GM12864 (cell line): ENCODE results near the gene CACNA1C.

ENCODE experiments used
- DNase-seq: peaks from one replicate; pipeline ENCODE4 v3.0.0-alpha.2; 2011; ENCODE audit warnings: low read depth
- H3K4me3 ChIP-seq: 2 replicates; pipeline ENCODE4 v1.5.1; 2011; ENCODE audit warnings: mild to moderate bottlenecking, low read depth, low read length, control low read depth
- TF ChIP-seq, protein P1 (sequence below): IDR thresholded peaks from 2 replicates; pipeline ENCODE4 v1.5.1; 2011; ENCODE audit warnings: low read depth, mild to moderate bottlenecking, moderate library complexity, low read length, control low read depth, inconsistent platforms; ENCODE audit errors: missing control alignments

CACNA1C gene

GRCh38 chr12:2138871-2139308, 86.1 kb downstream of the CACNA1C start:
- TF ChIP-seq, protein P1, sequence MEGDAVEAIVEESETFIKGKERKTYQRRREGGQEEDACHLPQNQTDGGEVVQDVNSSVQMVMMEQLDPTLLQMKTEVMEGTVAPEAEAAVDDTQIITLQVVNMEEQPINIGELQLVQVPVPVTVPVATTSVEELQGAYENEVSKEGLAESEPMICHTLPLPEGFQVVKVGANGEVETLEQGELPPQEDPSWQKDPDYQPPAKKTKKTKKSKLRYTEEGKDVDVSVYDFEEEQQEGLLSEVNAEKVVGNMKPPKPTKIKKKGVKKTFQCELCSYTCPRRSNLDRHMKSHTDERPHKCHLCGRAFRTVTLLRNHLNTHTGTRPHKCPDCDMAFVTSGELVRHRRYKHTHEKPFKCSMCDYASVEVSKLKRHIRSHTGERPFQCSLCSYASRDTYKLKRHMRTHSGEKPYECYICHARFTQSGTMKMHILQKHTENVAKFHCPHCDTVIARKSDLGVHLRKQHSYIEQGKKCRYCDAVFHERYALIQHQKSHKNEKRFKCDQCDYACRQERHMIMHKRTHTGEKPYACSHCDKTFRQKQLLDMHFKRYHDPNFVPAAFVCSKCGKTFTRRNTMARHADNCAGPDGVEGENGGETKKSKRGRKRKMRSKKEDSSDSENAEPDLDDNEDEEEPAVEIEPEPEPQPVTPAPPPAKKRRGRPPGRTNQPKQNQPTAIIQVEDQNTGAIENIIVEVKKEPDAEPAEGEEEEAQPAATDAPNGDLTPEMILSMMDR: no peak
- no peak for DNase-seq
- H3K4me3 ChIP-seq: no peak overlapping the region

DNA sequence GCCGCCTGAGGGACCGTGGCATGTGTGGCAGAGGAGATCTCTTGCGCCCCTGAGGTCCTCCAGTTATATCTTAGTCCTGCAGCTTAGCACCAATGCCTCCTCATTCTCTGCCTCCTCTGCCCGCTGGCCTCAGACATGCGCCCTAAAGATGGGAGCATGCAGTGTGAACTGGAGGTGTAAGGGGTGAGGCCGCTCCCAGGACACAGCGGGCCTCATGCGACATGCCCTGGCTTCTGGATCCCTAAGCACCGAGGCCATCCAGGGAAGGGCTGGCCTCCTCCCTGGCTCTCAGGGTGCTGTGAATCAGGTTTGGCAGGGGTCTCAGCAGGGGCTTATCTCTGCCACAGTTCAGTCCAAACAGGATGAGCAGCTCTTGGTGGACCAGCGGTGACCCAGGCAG, 86.9 kb downstream of the CACNA1C start:
- H3K4me3 ChIP-seq: no peak overlapping the region
- TF ChIP-seq, protein P1: no peak
- DNase-seq: no peak

GRCh38 chr12:2140858-2141519, 88.2 kb downstream of the CACNA1C start:
- no peak overlapping the region for H3K4me3 ChIP-seq

DNA sequence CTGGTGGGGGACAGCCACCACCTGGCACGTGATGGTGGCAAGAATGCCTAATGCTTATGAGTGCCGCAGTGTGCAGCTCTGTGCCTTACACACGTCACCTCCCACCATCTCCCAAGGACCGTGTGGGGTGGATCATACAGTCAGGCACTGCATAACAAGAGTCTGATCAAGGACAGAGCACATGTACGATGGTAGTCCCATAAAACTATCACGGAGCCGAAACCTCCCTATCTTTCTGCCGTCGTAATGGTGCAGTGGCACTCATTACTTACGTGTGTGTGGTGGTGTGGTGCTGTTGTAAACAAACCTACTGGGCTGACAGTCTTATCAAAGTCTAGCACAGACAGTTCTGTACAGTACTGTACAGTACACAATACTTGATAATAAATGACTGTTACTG, 89.3 kb downstream of the CACNA1C start:
- no peak for DNase-seq
- TF ChIP-seq, protein P1: no peak
- no peak overlapping the region for H3K4me3 ChIP-seq

More at GRCh38 chr12:2140858-2141519, 88.2 kb downstream of the CACNA1C start:
- no peak for DNase-seq
- TF ChIP-seq, protein P1: no peak

DNA sequence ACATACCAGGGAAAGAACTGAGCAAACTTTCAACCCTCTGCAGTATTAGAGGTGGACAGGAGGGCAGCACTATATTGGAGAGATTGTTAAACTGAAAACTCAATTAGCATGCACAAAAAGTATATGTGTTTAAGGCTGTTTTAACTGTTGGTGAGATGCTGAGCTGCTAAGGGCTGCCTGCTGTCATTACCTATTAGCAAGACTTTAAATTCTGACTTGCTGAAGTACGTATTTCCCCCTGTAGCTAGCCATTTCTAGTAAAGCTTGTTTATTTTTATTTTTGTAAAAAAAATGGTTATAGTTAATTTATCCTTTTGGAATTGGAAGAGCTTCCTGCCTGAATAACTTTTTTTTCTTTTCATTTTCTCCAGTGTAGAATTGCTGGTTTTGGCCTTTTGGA, 92.2 kb downstream of the CACNA1C start:
- DNase-seq: no peak

GRCh38 chr12:2145433-2145998, 92.7 kb downstream of the CACNA1C start:
- no peak overlapping the region for H3K4me3 ChIP-seq
- DNase-seq: no peak
- TF ChIP-seq, protein P1: no peak

More for the DNA sequence above, 92.2 kb downstream of the CACNA1C start:
- TF ChIP-seq, protein P1: no peak
- no peak overlapping the region for H3K4me3 ChIP-seq

DNA sequence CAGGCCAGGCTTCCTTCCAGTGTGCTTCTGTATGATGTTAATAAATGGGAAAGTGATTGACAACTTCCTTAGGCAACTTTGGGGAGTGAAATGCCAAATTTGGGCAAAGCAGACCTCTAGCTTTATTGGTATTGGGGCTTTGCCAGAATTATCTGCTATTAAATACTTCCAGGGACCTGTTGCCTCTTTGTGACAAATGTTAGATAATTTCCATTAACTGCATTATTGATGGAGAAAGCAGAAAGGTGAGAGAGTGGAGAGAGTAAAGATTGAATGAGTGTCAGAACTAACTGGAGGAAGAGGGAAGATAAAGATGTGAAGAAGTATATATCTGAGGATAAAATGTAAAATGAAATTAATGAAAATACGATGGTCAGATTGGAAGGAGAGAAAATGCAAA, 94.5 kb downstream of the CACNA1C start:
- DNase-seq: no peak
- H3K4me3 ChIP-seq: no peak overlapping the region
- TF ChIP-seq, protein P1: no peak
